ENCODE measurements around the gene CCDC18.

DNA sequence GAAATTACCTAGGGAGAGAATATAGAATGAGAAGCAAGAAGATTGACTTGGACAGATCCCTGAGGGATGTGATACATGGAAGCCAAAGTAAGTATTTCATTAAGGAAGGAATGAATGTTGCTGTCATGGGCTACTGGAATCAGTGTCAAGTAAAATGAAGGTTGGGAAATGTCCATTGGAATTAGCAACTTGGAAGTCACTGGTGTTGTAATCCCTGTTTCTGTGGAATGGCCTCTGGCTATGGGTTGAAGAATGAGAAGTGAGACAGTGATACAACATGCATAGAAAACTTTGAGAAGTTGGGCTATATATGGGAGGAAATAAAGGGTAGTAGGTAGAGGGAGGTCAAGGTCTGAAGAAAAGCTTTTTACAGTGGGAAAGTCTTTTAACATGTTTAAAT is 54.7 kb downstream of the CCDC18 start:
- TF ChIP-seq, protein P1, sequence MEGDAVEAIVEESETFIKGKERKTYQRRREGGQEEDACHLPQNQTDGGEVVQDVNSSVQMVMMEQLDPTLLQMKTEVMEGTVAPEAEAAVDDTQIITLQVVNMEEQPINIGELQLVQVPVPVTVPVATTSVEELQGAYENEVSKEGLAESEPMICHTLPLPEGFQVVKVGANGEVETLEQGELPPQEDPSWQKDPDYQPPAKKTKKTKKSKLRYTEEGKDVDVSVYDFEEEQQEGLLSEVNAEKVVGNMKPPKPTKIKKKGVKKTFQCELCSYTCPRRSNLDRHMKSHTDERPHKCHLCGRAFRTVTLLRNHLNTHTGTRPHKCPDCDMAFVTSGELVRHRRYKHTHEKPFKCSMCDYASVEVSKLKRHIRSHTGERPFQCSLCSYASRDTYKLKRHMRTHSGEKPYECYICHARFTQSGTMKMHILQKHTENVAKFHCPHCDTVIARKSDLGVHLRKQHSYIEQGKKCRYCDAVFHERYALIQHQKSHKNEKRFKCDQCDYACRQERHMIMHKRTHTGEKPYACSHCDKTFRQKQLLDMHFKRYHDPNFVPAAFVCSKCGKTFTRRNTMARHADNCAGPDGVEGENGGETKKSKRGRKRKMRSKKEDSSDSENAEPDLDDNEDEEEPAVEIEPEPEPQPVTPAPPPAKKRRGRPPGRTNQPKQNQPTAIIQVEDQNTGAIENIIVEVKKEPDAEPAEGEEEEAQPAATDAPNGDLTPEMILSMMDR (conservative IDR thresholded peaks at IDR 0.05; ENCODE audit: low read length): no peak
- no peak for TF ChIP-seq EZH2phosphoT487 (IDR thresholded peaks at IDR 0.05; ENCODE audit: borderline replicate concordance, low read depth, low read length)

Data from OCI-LY7 (cell line).